ENCODE data around the gene AGBL1. TPM values are rescaled to one million over a fixed set of nuclear protein-coding genes. Genes with fewer than 3 reads are reported as not detected.

AGBL1 gene
- total RNA-seq, 6 experiments from 2014 or later, result not detected

DNA sequence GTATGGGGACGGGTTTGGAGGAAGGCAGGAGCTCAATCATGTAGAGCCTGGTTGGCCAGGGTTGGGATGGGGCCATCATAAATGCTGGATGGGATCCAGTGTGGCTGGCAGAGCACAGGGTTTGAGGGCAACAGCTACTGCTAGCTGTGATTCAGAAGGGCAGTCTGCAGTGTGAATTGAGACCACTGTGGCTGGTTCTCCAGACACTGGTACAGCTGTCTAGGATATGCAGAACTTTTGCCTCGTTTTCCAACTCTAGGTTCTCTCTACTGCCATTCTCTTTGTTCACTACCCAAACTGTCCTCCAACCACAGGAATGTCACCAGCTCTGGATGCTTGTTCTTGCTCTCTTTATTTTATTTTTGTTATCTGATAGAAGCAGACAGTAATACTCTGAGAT, 543.6 kb downstream of the AGBL1 start:
- peaks cover 7% of the 10 kb centered on the region; the same call in 1 of the 2 replicates for H3K4me1 Mint-ChIP-seq (ENCODE audit: low read depth)
- no peaks in the 10 kb centered on the region for H3K36me3 Mint-ChIP-seq (ENCODE audit: low read depth)
- H3K27ac Mint-ChIP-seq, result no peak overlapping the region
- peaks cover 25% of the 10 kb centered on the region; the same call in 1 of the 2 replicates for H3K9me3 Mint-ChIP-seq
- H3K4me3 Mint-ChIP-seq, result no peak overlapping the region
- no peaks in the 10 kb centered on the region for H3K27me3 Mint-ChIP-seq (ENCODE audit: insufficient read depth)
- no peak for DNase-seq
- no peak for TF ChIP-seq CTCF (IDR thresholded peaks at IDR 0.05)

DNA sequence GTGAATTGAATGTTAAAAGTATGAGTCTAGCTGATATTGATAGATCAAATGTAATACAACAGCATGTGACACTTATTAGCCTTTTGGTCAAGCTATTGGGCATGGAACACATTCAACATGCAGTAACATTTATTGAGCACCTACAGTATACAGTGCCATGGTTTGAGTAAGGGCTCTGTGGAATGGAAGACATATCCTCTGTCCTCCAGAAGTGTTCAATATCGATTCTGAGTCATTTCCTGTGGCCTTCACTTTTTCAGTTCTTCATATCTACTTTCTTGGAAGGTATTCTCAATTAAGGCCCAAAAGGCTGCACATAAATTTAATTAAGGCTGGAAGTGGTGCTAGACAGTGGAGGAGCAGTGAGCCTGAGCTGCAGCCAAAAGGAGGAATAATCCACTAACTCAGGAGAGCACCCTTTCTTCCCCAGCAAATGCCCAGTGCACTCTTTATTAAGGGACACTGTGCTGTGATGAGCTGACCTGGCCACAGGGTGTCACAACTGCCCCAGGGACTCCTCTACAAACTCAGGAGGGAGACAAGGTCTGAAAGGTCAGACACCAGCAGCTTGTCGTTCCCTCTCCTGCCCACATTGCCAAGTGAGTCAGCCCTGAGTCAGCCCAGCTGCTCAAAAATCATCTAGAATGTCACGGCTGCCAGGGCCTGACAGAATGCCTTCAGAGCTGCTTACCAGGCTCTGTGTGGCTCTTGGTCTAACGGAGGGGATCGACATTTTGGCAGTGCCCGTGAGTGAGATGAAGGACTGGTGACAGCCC, 544.8 kb downstream of the AGBL1 start:
- H3K4me3 Mint-ChIP-seq, result no peak overlapping the region
- H3K27me3 Mint-ChIP-seq (ENCODE audit: insufficient read depth), result no peaks in the 10 kb centered on the region
- peaks cover 7% of the 10 kb centered on the region; the same call in 1 of the 2 replicates for H3K4me1 Mint-ChIP-seq (ENCODE audit: low read depth)
- DNase-seq, result peak; percentile 70
- peaks cover 28% of the 10 kb centered on the region for H3K9me3 Mint-ChIP-seq
- no peaks in the 10 kb centered on the region for H3K36me3 Mint-ChIP-seq (ENCODE audit: low read depth)
- TF ChIP-seq CTCF (IDR thresholded peaks at IDR 0.05), result peak; percentile 37; the same call in 1 of the 2 replicates
- H3K27ac Mint-ChIP-seq, result no peak overlapping the region

- Mint-ChIP-seq H3K27ac (no peak overlapping the region), H3K9me3 (peaks cover 40% of the 10 kb centered on the region), H3K27me3 (ENCODE audit: insufficient read depth) (peaks cover 2% of the 10 kb centered on the region; the same call in 1 of the 2 replicates), H3K4me3 (no peak overlapping the region), H3K4me1 (ENCODE audit: low read depth) (peaks cover 2% of the 10 kb centered on the region; the same call in 1 of the 2 replicates), H3K36me3 (ENCODE audit: low read depth) (no peaks in the 10 kb centered on the region)
- TF ChIP-seq CTCF (IDR thresholded peaks at IDR 0.05), result no peak
- DNase-seq, result no peak
Observed at GRCh38 chr15:86629409-86630356, 550.0 kb downstream of the AGBL1 start.

DNA sequence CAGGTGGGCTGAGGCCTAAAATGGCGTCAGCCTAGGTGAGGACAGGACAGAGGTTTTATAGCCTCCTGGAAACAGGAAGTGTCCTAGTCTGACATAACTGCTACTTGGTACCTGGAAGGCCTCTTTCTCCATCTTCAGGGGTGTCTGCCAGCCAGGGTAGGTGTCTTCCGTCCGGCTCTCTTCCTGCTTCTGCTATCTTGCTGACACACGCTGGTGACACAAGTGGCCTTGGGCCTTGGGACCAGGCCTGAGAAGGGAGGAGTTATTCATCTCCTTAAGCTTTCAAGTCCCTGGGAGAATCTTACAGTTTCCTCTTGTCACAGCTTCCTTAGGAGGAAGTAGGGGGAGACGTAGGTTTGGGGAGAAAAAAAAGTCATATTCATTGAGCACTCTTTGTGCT, 551.3 kb downstream of the AGBL1 start:
- no peaks in the 10 kb centered on the region for H3K36me3 Mint-ChIP-seq (ENCODE audit: low read depth)
- peaks cover 2% of the 10 kb centered on the region; the same call in 1 of the 2 replicates for H3K27me3 Mint-ChIP-seq (ENCODE audit: insufficient read depth)
- no peak overlapping the region for H3K4me3 Mint-ChIP-seq
- TF ChIP-seq CTCF (IDR thresholded peaks at IDR 0.05), result no peak
- peaks cover 40% of the 10 kb centered on the region for H3K9me3 Mint-ChIP-seq
- H3K4me1 Mint-ChIP-seq (ENCODE audit: low read depth), result no peaks in the 10 kb centered on the region
- no peak overlapping the region for H3K27ac Mint-ChIP-seq
- DNase-seq, result no peak

DNA sequence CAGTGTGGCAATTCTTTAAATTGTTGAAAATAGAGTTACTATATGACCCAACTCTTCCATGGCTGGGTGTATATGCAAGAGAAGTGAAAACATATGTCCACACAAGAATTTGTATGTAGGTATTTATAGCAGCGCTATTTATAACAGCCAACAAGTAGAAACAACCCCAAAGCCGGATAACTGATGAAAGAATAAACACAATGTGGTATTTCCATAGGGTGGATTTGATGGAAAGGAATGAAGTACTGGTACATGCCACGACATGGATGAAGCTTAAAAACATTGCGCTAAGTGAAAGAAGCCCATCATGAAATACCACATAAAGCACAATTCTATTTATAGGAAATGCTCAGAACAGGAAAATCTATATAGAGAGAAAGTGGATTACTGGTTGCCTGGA, 554.5 kb downstream of the AGBL1 start:
- Mint-ChIP-seq H3K36me3 (ENCODE audit: low read depth) (no peaks in the 10 kb centered on the region), H3K4me1 (ENCODE audit: low read depth) (no peaks in the 10 kb centered on the region), H3K4me3 (no peak overlapping the region), H3K27me3 (ENCODE audit: insufficient read depth) (peaks cover 2% of the 10 kb centered on the region; the same call in 1 of the 2 replicates), H3K27ac (no peak overlapping the region), H3K9me3 (peaks cover 42% of the 10 kb centered on the region)
- no peak for TF ChIP-seq CTCF (IDR thresholded peaks at IDR 0.05)
- DNase-seq, result no peak

All from HFFc6 (cell line).